Muscle of arm (tissue), 14 donors: ENCODE measurements around the gene FRRS1L. TPM values are rescaled to one million over a fixed set of nuclear protein-coding genes. Genes with fewer than 3 reads are reported as not detected.

ENCODE experiments used
- DNase-seq: peaks from one replicate; pipeline ENCODE4 v3.0.0-alpha.2; 2013
- long read RNA-seq, 11 donors: transcript quantifications; one replicate each; lab custom pipeline, GENCODE V29; 2026
- polyA plus RNA-seq, 12 donors: library from polyadenylated mRNA; unstranded; fragments of 120-200 nt; gene quantifications; one replicate each; pipeline ENCODE4 v1.2.1, GENCODE V29; 2013; ENCODE audit not compliant: insufficient read length in 12 of 12

FRRS1L gene, protein sequence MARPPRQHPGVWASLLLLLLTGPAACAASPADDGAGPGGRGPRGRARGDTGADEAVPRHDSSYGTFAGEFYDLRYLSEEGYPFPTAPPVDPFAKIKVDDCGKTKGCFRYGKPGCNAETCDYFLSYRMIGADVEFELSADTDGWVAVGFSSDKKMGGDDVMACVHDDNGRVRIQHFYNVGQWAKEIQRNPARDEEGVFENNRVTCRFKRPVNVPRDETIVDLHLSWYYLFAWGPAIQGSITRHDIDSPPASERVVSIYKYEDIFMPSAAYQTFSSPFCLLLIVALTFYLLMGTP
- polyA plus RNA-seq, result 1 to 10 TPM in 9 of 12 donors, under 1 TPM in 2, not detected in 1; 0.60 to 6.6 (median 1.6) TPM
- long read RNA-seq, donor 1, full-length matches to known transcripts, result 2 of 2 reads
- long read RNA-seq, donor 1, partial matches to known transcripts, result 0 of 2 reads
- long read RNA-seq, donor 1, other reads (novel, unspliced or antisense), result 0 of 2 reads
- long read RNA-seq, donor 2, result 0 reads
- long read RNA-seq, donor 3, result 0 reads
- long read RNA-seq, donor 4, result 0 reads
- long read RNA-seq, donor 5, result 0 reads
- long read RNA-seq, donor 6, result 0 reads
- long read RNA-seq, donor 7, result 0 reads
- long read RNA-seq, donor 8, result 0 reads
- long read RNA-seq, donor 9, result 0 reads
- long read RNA-seq, donor 10, result 0 reads
- long read RNA-seq, donor 11, full-length matches to known transcripts, result 1 of 1 reads
- long read RNA-seq, donor 11, partial matches to known transcripts, result 0 of 1 reads
- long read RNA-seq, donor 11, other reads (novel, unspliced or antisense), result 0 of 1 reads

DNA sequence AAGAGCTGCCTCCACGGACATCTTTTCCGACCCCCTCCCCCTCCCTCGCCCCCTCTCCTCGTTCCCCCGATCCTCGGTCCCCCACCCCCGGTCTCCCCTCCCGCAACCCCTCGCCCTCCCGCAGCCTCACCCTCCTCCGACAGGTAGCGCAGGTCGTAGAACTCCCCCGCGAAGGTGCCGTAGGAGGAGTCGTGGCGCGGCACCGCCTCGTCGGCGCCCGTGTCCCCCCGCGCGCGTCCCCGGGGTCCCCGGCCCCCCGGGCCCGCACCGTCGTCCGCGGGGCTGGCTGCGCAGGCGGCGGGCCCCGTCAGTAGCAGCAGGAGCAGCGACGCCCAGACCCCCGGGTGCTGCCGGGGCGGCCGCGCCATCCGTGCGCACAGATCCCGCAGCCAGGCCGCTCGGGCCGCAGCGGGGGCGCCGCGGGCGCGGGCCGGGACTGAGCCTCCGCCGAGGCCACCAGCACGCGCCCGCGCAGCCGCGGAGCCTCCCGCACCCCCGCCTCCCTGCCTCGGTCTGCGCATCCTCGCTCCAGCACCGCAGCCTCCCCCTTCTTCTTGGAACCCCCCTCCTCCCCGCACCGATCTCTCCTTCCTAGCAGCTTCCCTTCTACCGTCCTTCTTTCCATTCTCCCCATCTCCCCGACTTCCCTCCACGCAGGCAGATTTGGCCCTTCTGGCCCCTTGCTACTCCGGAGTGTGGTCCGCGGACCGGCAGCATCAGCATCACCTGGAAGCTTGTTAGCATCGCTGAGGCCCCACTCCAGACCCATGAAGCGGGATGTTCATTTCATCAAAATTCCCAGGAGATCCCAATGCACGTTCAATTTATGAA, at the start of gene FRRS1L:
Gene FRRS1L, minus strand, starts transcription at position 479 of the 831 bp plus-strand sequence. Its CDS starts 111 bp downstream, at position 368.
- DNase-seq, result peak; percentile 9

DNA sequence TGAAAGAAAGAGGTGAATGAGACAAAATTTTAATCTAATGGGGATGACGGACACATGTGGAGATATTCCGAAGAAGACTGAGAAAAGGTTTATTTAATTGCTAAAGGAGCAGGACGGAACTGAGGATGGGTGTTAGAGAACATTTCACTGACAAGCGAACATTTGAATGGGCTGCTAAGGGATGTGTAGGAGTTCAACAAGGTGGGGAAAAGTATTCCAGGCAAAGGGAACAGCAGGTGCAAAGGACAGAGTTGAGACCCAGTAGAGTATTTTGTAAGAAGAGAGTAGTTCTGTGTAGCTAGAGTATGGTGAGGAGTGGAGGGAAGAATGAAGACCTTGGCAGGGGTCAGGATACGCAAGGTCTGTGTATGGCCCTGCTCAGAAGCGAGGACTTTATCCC, 47.4 kb upstream of the FRRS1L start:
- no peak for DNase-seq

DNA sequence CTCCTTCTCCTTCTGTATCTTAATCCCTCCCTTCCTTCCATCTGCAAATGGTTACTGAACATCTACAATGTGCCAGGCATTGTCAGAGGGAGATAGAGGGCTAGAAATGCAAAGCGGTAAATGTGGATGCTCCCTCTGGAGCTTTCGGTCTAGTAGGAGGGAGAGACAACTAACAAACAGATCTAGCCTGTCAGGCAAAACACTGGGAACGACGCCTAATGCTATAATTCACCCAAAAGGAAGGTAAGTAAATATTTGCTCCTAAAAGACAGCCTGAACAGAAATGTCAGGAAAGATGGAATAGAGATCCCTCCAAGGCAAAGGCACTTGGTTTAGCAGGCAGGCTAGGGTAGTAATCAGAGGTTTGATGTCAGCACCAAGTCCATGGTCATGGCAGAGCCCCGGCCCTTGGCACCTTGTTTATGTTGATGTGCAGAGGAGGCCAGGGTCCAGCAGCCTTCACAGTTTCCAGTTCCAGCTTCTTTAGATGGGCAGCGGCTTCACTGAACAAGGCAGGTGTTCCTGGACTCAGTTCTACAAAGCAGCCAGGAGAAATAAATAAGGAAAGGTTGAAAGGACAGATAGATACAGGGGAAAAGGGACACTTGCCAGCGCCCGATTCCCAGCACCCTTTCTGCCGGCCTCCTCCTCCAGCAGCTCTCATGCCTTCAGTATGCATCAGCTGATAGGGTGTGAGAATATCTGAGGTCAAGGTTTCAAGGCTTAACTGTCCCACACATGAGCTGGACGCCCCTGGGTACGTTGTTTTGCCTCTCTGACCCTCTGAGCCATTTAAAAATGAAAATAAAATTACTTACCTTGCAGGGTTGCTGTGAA, 46.5 kb upstream of the FRRS1L start:
- no peak for DNase-seq

DNA sequence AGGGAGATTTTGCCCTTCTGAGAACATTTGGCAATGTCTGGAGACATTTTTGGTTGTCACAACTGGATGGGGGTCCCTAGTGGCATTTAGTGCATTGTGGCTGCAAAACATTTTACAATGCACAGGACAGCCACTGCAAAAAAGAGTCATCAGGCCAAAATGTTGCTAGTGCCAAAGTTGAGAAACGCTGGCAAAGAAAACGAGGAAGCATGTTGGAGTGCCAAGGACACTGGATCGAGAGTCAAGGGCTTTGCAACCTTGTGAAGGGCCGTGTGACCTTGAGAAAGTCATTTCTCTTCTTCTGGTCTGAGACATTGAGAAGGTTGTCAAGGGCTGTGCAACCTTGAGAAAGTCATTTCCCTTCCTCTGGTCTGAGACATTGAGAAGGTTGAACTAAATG, 45.7 kb upstream of the FRRS1L start:
- no peak for DNase-seq

DNA sequence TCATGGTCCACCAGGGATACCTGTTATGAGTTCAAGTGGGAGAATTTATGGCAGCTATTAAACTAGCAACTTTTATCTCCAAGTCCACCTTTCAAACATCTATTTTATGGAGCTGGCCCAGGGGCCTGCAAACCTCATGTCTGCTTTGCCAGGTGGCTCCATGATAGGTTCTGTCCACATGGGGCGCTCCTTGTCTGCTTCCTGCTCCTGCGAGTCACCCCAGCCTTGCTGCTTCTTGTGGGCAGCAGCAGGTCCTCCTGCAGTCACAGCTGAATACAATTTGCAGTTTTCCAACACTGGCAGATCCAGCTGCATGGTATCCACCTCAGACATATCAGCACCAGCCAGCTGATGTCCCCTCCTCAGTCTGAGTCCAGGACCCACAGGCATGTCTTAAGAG, 39.6 kb upstream of the FRRS1L start:
- no peak for DNase-seq

DNA sequence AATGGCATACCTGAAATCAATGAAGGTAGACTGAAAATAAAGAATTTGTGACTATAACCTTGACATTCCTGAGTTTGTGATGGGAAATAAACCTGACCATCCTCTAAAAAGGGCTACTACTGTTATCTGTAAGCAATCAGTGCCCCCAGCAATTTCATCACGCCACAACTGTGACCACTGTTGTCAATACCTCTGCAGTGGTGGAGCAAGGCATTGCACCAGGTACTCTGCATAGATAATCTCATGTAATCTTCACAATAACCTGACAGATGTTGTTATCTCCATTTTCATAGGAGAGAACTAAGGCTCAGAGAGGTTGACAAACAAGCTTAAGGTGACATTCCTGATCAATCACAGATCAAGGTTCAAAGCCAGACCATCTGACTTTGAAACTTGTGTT, 38.5 kb upstream of the FRRS1L start:
- DNase-seq, result no peak

DNA sequence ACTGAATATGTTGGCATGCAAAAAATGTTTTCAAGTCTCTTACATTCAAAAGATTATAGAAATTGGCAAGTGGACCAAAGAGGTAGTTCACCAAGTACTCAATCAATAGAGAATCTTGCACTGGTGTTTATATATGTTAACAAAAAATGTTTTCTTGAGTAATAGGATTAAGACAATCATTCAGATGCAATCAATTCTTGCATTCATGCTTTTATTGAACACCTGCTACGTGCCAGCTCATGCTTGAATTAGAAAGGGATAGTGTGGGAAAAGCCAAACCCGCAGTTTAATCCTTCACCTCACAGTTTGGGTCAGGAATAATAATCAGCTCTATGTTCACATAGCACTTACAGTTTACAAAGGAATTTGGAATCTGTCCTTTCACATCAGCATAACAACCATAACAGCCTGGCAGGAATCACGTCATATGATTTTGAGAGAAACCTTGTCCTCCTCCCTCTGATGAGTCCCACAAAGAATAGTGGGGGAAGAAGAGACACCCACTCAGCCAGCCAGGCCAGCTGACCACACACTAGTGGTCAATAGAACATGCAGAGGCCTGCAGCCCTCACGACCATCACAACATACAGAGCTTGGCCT, 36.8 kb upstream of the FRRS1L start:
- no peak for DNase-seq

DNA sequence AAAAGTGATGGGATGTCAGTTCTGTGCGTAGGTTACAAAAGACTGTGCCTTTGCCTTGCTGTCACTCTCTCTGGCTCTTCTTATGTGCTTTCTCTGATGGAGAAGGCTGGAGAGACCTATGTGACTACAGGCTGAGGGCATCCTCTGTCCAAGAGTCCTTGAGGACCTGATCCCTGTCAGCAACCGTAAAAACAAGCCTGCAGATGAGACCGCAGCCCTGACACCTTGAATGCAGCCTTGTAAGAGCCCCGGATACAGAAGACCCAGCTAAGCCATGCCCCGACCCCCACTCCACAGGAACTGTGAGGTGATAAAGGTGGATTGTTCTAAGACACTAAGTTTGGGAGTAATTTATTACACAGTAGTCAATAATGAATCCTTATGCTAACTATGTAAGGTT, 32.6 kb upstream of the FRRS1L start:
- no peak for DNase-seq

DNA sequence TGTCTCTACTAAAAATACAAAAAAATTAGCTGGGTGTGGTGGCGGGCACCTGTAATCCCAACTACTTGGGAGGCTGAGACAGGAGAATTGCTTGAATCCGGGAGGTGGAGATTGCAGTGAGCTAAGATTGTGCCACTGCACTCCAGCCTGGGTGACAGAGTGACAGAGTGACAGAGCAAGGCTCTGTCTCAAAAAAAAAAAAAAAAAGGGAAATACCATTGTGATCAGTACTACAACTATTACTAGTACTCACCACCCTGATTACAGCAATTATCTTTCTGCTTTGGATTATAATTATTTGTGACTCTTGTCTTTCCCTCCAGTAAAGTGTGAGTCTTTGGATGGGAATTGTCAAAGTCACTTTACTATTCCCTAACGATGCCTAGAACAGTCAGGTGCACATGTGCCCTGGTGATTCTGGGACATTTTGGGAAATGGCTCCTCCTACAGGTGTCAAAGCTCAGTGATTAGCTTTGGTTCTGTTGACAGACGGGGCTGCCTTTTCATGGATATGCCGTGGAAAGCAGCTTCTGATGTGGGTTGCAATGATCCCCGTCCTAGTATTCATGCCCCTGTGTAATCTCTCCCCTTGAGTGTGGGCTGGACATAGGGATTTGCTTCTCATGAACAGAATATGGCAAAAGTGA, 31.8 kb upstream of the FRRS1L start:
- no peak for DNase-seq

DNA sequence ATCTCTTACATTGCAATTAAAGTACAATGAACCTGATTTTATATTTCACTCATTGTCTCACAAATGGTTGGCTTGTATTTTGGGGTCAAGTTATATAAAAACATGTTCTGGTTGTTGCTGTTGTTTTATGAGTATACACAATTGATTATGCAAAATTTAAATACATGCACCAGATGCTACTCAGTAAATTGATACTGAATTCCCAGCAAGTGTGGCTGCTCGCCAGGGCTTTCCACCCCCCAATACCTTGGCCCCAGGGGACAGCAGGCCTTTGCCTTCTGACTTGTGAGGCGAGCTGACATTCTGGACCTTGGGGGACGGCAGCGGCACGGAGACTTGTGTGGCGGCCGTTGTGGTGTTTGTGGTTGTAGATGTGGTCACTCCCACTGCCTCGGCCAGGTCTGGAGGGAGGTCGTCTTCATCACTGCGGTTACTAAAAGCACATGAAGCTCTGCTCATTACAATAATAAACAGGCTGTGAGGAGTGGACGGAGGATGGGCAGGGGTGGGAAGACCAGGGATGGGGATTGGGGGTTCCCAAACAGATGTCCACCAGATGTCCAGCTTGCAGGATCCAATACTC, 27.0 kb upstream of the FRRS1L start:
- no peak for DNase-seq

DNA sequence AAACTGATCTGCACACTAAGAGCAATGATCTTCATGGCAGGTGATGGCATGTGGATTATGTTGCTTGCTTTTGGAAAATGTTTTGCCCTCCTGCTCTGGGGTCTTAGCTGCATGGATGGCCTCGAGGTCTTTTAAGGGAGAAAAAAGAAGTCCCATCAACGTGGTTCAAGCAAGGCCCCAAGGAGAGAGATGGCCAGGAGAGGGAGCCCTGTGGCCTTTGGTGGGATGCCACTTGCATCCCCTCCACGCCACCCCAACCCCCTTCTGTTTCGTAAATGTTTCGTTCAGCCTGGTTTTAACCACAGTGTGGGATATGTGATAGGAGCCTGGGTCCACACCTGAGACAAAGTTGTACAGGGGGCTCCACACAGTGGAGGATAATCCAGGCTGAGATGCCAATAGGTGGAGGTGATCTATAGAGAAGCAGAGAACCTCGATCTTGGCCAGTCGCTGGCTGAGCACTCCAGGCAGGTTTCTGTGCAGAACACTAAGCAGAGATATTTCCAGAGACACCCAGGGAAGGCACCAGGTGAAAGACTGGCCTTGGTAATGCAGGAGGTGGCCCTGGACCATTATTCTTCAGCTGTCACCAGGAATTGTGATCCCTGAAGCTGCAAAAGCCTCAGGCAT, 25.8 kb upstream of the FRRS1L start:
- DNase-seq, result no peak

DNA sequence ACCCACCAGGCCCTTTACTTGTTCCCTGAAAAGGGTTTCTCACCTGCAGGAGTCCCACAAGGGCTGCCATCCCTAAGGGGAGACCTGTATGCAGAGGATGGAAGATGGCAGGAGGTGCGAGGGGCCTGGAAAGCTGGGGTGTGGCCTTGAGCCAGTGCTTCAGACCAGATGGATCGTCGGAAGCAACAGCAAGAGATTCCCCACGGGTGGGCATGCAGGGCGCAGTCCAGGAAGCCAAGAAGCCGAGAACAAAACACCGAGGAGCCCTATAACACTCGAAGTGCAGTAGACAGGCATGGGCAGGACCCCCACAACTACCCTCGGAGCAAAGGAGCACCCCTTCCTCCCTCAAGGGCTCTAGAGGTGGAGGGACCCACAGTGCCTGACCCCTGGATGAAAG, 24.7 kb upstream of the FRRS1L start:
- no peak for DNase-seq

DNA sequence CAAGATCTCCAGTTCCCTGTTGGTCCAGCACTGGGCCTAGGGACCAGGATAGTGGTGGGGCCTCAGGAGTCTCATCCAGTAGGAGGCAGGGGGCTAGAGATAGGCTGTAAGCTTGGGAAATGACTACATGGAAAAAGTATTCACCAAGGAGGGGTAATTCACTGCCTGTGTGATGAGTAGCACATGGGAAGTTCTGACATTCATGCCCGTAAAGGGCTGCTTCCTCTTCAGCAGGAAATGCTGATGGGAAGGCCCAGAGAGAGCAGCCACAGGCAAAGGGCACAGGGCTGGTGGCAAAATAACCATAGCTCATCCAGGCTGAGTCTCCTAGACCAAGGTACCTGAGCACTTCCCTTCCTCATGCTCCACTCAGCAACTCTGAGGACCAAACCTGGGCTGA, 23.1 kb upstream of the FRRS1L start:
- DNase-seq, result no peak

DNA sequence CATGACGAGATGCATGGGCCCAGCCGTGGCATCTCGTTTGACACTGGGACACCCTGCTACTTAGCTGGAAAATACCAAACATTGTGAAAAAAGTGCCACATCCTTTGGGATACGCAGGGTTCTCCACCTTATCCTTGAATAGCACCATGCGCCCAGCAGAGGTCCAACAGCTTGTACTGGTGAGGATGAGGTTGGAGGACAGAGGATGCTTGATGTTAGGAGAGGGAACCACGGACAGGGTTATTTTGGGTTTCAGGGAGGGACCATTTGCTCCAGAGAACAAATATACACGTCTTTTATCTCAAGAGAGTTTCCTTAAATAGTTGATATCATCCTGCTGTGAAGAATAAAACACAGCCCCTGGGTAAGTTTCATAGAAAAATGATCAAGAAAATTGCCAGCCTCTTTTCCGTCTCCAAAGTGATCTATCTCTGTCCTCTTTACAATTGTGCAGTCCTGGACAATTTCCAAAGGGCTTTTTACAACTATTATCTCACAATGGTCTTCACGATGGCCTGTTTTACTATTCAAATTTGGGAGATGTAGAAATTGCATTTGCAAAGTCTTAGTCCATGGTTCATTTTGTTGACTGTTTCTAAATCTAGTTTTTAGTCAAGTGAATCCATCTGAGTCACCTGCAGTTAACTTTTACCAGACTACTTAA, 19.9 kb upstream of the FRRS1L start:
- DNase-seq, result no peak

DNA sequence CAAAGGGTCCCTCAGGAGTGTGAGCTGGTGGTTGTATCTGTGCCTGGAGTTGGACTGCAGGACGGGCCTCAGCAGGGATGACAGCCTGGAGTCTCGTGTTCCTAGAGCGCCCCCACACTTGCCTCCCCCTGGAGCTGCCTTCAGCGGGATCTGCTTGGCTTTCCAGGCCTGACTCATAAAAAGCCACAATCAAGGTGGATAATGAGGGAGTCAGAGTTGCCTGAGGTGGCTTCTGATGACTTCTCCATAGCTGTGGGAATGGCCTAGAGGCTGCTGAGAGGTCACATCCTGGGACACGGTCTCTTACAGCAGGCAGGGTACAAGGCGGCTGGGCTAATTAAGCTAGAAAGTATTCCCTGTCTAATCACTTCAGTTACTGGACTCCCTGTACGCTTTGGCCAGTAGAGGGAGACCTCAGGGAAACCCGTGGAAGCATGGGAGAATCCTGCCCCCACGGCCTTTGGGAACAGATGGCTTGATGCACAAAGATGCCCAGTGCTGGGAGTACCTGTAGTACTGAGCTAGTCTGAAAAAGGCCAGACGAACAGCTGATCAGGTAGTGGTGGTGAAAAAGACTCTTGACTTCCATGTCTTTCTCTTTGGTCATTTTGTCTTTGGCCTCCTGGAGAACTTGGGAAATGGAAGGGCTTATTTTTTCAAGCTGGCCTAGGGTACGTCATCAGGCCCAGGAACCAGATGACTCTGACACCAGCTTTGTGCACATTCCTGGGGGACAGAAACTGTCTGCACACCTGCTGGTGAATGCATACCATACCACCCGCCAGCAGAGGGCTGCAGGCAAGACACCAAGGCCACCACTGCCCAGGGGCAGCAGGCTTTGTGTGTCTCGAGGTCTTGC, 16.1 kb upstream of the FRRS1L start:
- DNase-seq, result no peak

DNA sequence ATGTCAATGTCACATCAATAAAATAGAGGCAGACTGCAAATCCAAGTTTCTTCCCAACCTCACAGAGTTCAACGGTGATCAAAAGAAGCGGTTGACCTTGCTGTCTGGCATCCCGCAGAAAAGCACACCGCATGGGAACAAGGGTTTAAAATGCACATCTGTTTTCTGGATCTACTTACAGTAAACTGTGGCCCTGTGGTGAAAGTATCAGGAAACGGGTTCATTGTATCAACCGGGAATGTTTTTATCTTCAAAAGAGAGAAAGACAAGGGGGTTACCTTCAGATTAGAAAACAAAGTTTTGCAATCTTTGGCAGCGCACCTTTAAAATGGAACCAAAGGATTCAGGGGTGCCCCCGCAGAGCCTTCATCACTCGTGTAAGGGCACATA, 15.5 kb upstream of the FRRS1L start:
- no peak for DNase-seq

DNA sequence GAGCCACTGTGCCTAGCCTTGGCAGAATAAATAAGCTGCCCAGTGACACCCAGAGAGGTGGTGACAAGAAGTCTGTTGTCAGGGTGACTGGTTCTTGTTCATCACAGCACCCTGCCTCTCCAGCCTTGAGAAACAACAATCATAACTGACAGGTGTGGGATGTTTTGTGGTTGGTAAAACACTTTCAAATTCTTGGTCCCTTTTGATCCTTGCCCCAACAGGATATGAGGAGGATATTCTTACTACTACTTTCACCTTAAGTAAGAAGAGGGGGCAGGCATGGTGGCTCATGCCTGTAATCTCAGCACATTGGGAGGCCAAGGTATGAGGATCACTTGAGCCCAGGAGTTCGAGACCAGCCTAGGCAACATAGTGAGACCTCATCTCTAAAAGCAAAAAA, 14.2 kb upstream of the FRRS1L start:
- DNase-seq, result no peak
